ENCODE measurements around the gene SERPINE2.

DNA sequence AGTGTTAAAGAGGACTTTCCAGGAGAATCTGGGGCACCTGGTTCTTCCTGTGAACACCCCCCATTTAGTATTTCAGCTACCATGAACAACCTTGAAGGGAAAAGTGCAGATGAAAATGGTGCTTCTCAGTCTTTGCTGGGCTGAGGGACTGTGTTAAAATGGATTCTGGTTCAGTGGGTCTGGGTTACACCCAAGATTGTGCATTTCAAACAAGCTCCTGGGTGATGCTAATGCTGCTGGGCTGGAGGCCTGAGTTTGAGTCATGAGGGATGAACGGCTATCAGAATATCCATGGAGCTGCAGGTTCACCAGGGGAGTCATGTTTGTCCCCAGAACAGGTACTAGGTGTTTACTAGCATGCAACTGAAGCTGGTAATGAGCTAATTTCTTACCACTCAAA, 57.8 kb downstream of the SERPINE2 start:
- TF ChIP-seq, protein P1, sequence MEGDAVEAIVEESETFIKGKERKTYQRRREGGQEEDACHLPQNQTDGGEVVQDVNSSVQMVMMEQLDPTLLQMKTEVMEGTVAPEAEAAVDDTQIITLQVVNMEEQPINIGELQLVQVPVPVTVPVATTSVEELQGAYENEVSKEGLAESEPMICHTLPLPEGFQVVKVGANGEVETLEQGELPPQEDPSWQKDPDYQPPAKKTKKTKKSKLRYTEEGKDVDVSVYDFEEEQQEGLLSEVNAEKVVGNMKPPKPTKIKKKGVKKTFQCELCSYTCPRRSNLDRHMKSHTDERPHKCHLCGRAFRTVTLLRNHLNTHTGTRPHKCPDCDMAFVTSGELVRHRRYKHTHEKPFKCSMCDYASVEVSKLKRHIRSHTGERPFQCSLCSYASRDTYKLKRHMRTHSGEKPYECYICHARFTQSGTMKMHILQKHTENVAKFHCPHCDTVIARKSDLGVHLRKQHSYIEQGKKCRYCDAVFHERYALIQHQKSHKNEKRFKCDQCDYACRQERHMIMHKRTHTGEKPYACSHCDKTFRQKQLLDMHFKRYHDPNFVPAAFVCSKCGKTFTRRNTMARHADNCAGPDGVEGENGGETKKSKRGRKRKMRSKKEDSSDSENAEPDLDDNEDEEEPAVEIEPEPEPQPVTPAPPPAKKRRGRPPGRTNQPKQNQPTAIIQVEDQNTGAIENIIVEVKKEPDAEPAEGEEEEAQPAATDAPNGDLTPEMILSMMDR (IDR thresholded peaks at IDR 0.05) = no peak
- no peak for TF ChIP-seq POLR2A (IDR thresholded peaks at IDR 0.05)

All from body of pancreas (tissue), 4 donors.